Sigmoid colon (tissue), 4 donors: ENCODE measurements around the gene FAM184B.

Experiments used
- POLR2AphosphoS5 ChIP-seq, 4 donors: sonication (generic); formaldehyde crosslinking; IDR thresholded peaks; one replicate each; pipeline ENCODE4 v1.6.1; 2017; ENCODE audit warnings: antibody characterized with exemption in 4 of 4
- TF ChIP-seq, protein P1 (sequence below), 4 experiments: fragments of 450-650 bp in 3 of 4; fragments of 200-600 bp in 1 of 4; IDR thresholded peaks; one replicate each; pipeline ENCODE4 v1.5.1; 2016 to 2019; ENCODE audit warnings: antibody characterized with exemption in 4 of 4, mild to moderate bottlenecking in 3 of 4, moderate library complexity in 2 of 4

GRCh38 chr4:17662694-17663093, 118.7 kb downstream of the FAM184B start:
- TF ChIP-seq, protein P1, sequence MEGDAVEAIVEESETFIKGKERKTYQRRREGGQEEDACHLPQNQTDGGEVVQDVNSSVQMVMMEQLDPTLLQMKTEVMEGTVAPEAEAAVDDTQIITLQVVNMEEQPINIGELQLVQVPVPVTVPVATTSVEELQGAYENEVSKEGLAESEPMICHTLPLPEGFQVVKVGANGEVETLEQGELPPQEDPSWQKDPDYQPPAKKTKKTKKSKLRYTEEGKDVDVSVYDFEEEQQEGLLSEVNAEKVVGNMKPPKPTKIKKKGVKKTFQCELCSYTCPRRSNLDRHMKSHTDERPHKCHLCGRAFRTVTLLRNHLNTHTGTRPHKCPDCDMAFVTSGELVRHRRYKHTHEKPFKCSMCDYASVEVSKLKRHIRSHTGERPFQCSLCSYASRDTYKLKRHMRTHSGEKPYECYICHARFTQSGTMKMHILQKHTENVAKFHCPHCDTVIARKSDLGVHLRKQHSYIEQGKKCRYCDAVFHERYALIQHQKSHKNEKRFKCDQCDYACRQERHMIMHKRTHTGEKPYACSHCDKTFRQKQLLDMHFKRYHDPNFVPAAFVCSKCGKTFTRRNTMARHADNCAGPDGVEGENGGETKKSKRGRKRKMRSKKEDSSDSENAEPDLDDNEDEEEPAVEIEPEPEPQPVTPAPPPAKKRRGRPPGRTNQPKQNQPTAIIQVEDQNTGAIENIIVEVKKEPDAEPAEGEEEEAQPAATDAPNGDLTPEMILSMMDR (IDR thresholded peaks at IDR 0.05): no peak
- no peak for TF ChIP-seq POLR2AphosphoS5 (IDR thresholded peaks at IDR 0.05)
